Stimulated activated CD8-positive, alpha-beta memory T cell treated with anti-CD3 and anti-CD28 coated beads, Interleukin-2, amount 100 ng/mL, for 48 hours (primary cell): ENCODE results near the gene BTC.
"Not testable (repeated sequence)": the region's sequence is repeated elsewhere in the genome, so short reads cannot be mapped to it uniquely, and the experiment has no call there.

ENCODE experiments used
- DNase-seq, 2 donors: peaks; one replicate each; pipeline ENCODE4 v3.0.0-alpha.2; 2020; ENCODE audit warnings: low read depth in 2 of 2

BTC gene

GRCh38 chr4:74757136-74757535, 37.2 kb downstream of the BTC start:
- DNase-seq: no peak

- no peak for DNase-seq
These were observed 38.8 kb downstream of the BTC start for GRCh38 chr4:74755486-74755885.

GRCh38 chr4:74754218-74754617, 40.1 kb downstream of the BTC start:
- no peak for DNase-seq

GRCh38 chr4:74752798-74753197, 41.5 kb downstream of the BTC start:
- DNase-seq: no peak

GRCh38 chr4:74751856-74752255, 42.5 kb downstream of the BTC start:
- no peak for DNase-seq

- no peak for DNase-seq
These were observed 43.1 kb downstream of the BTC start for GRCh38 chr4:74751247-74751646.

GRCh38 chr4:74742185-74742584, 52.1 kb downstream of the BTC start:
- DNase-seq: no peak

- DNase-seq: no peak
These were observed 55.7 kb downstream of the BTC start for GRCh38 chr4:74738464-74739143.

- DNase-seq: no peak
These were observed 59.3 kb downstream of the BTC start for GRCh38 chr4:74734995-74735394.

GRCh38 chr4:74733756-74734155, 60.6 kb downstream of the BTC start:
- no peak for DNase-seq

GRCh38 chr4:74724979-74725378, 69.3 kb downstream of the BTC start:
- DNase-seq: no peak

GRCh38 chr4:74716436-74716765, 77.9 kb downstream of the BTC start:
- DNase-seq: no peak

GRCh38 chr4:74715706-74716435, 78.5 kb downstream of the BTC start:
- no peak for DNase-seq

GRCh38 chr4:74714611-74715130, 79.7 kb downstream of the BTC start:
- DNase-seq: no peak

- not testable (repeated sequence) for DNase-seq
These were observed 86.2 kb downstream of the BTC start for GRCh38 chr4:74708135-74708534.
